Loucy (cell line): ENCODE data around the gene FGL2.
A peak's percentile ranks its signal among the peaks of the same experiment; 100 is the strongest.

Experiments used
- H2AFZ ChIP-seq: fragments of 200-600 bp; sonication (generic); 2 replicates; pipeline ENCODE4 v1.6.0; 2016; ENCODE audit warnings: antibody characterized with exemption, mild to moderate bottlenecking, low read length, moderate library complexity
- H3F3A ChIP-seq: fragments of 200-600 bp; 2 replicates; pipeline ENCODE4 v1.6.0; 2016; ENCODE audit warnings: antibody characterized with exemption, low read depth, mild to moderate bottlenecking
- H3K27me3 ChIP-seq: fragments of 200-600 bp; sonication (generic); 2 replicates; pipeline ENCODE4 v1.6.1; 2014; ENCODE audit warnings: low read length, mild to moderate bottlenecking; ENCODE audit not compliant: insufficient read depth, poor library complexity, severe bottlenecking
- H3K36me3 ChIP-seq: fragments of 200-600 bp; sonication (generic); 2 replicates; pipeline ENCODE4 v1.6.1; 2016; ENCODE audit warnings: low read length; ENCODE audit not compliant: insufficient read depth
- H3K4me1 ChIP-seq: fragments of 200-600 bp; sonication (generic); 2 replicates; pipeline ENCODE4 v1.5.1; 2014; ENCODE audit warnings: low read length, mild to moderate bottlenecking; ENCODE audit not compliant: insufficient read depth, poor library complexity, severe bottlenecking
- H3K4me2 ChIP-seq: fragments of 200-600 bp; sonication (generic); 2 replicates; pipeline ENCODE4 v1.6.0; 2014; ENCODE audit warnings: antibody characterized with exemption, low read length, low read depth, mild to moderate bottlenecking; ENCODE audit not compliant: poor library complexity, severe bottlenecking
- H3K4me3 ChIP-seq: fragments of 200-600 bp; sonication (generic); 2 replicates; pipeline ENCODE4 v1.5.1; 2014; ENCODE audit warnings: low read length, mild to moderate bottlenecking, mixed read lengths; ENCODE audit not compliant: poor library complexity, severe bottlenecking
- H3K79me2 ChIP-seq: fragments of 200-600 bp; sonication (generic); 2 replicates; pipeline ENCODE4 v1.6.1; 2014; ENCODE audit warnings: low read length; ENCODE audit not compliant: insufficient read depth
- H3K9ac ChIP-seq: fragments of 200-600 bp; sonication (generic); 2 replicates; pipeline ENCODE4 v1.6.0; 2014; ENCODE audit warnings: mild to moderate bottlenecking, low read depth, low read length, moderate library complexity; ENCODE audit not compliant: poor library complexity, severe bottlenecking
- H3K9me2 ChIP-seq: fragments of 200-600 bp; sonication (generic); replicated peaks from 2 replicates; pipeline ENCODE4 v1.6.1; 2016; ENCODE audit warnings: low read depth, low read length, mixed read lengths
- H3K9me3 ChIP-seq: fragments of 200-600 bp; sonication (generic); 2 replicates; pipeline ENCODE4 v1.6.1; 2014; ENCODE audit warnings: mild to moderate bottlenecking, antibody characterized with exemption, low read length, low read depth; ENCODE audit not compliant: insufficient read depth
- H4K20me1 ChIP-seq: fragments of 200-600 bp; sonication (generic); 2 replicates; pipeline ENCODE4 v1.6.0; 2014; ENCODE audit warnings: antibody characterized with exemption, low read length, mild to moderate bottlenecking; ENCODE audit not compliant: insufficient read depth, poor library complexity, severe bottlenecking
- CTCF ChIP-seq: fragments of 200-600 bp; sonication (generic); conservative IDR thresholded peaks from 2 replicates; pipeline ENCODE4 v1.5.1; 2014; ENCODE audit warnings: mild to moderate bottlenecking, antibody characterized with exemption, low read length
- EZH2phosphoT487 ChIP-seq: fragments of 200-600 bp; IDR thresholded peaks from 2 replicates; pipeline ENCODE4 v1.6.1; 2018; ENCODE audit warnings: antibody characterized with exemption, mild to moderate bottlenecking, moderate library complexity, borderline replicate concordance

FGL2 gene

GRCh38 chr7:77199013-77199966 is at the start of gene FGL2:
TSS of gene FGL2 (minus strand) at chr7:77199819. CDS start at chr7:77199793, 26 bp downstream.
- peaks cover 58% of the 10 kb centered on the region for H3K4me1 ChIP-seq
- H3K9ac ChIP-seq, result peak within 1 kb of the TSS; percentile 70
- H3F3A ChIP-seq, result peaks cover 3% of the 10 kb centered on the region; the same call in 1 of the 2 replicates
- TF ChIP-seq CTCF (no peak), EZH2phosphoT487 (no peak)
- peak within 1 kb of the TSS; percentile 71 for H3K4me3 ChIP-seq
- no peaks in the 10 kb centered on the region for H3K36me3 ChIP-seq
- peak within 1 kb of the TSS; percentile 69 for H3K4me2 ChIP-seq
- no peaks in the 10 kb centered on the region for H3K79me2 ChIP-seq
- H3K9me2 ChIP-seq, result no peaks in the 10 kb centered on the region
- H2AFZ ChIP-seq, result peak within 1 kb of the TSS; percentile 74
- no peaks in the 10 kb centered on the region for H3K27me3 ChIP-seq
- H4K20me1 ChIP-seq, result no peaks in the 10 kb centered on the region
- H3K9me3 ChIP-seq, result no peaks in the 10 kb centered on the region

- Histone ChIP-seq H4K20me1 (no peaks in the 10 kb centered on the region), H3F3A (no peaks in the 10 kb centered on the region), H3K9me2 (no peaks in the 10 kb centered on the region), H3K4me3 (no peak overlapping the region), H3K4me2 (no peak overlapping the region), H3K4me1 (no peaks in the 10 kb centered on the region), H2AFZ (no peak overlapping the region), H3K9ac (no peak overlapping the region), H3K9me3 (no peaks in the 10 kb centered on the region), H3K36me3 (no peaks in the 10 kb centered on the region), H3K27me3 (no peaks in the 10 kb centered on the region), H3K79me2 (no peaks in the 10 kb centered on the region)
- TF ChIP-seq CTCF (no peak), EZH2phosphoT487 (no peak)
Observed at GRCh38 chr7:77248154-77248553, 48.5 kb upstream of the FGL2 start.

GRCh38 chr7:77247206-77247850 is 47.7 kb upstream of the FGL2 start:
- H3K4me1 ChIP-seq, result peaks cover 4% of the 10 kb centered on the region
- no peak overlapping the region for H3K9ac ChIP-seq
- H3K9me2 ChIP-seq, result no peaks in the 10 kb centered on the region
- no peaks in the 10 kb centered on the region for H3F3A ChIP-seq
- no peak overlapping the region for H2AFZ ChIP-seq
- no peaks in the 10 kb centered on the region for H3K79me2 ChIP-seq
- H3K9me3 ChIP-seq, result no peaks in the 10 kb centered on the region
- H4K20me1 ChIP-seq, result no peaks in the 10 kb centered on the region
- no peaks in the 10 kb centered on the region for H3K27me3 ChIP-seq
- no peaks in the 10 kb centered on the region for H3K36me3 ChIP-seq
- TF ChIP-seq EZH2phosphoT487, result no peak
- peak; percentile 85 for TF ChIP-seq CTCF
- no peak overlapping the region for H3K4me2 ChIP-seq
- H3K4me3 ChIP-seq, result no peak overlapping the region
